HG03025 (cell line): ENCODE results near the gene TCP11.

Experiments
- ATAC-seq: cut with Tn5 transposase; IDR thresholded peaks from one replicate; pipeline ENCODE4 v1.9.1; 2021; ENCODE audit warnings: mild to moderate bottlenecking, moderate library complexity; ENCODE audit not compliant: unreplicated experiment, low FRiP score

TCP11 gene

GRCh38 chr6:35083507-35083906 lies 57.6 kb downstream of the TCP11 start:
- ATAC-seq: no peak

- no peak for ATAC-seq
Observed at GRCh38 chr6:35082733-35083403, 58.3 kb downstream of the TCP11 start.

- ATAC-seq: no peak
Observed at GRCh38 chr6:35082046-35082732, 59.0 kb downstream of the TCP11 start.

- ATAC-seq: no peak
Observed at GRCh38 chr6:35081426-35081851, 59.7 kb downstream of the TCP11 start.

- no peak for ATAC-seq
Observed at GRCh38 chr6:35080821-35081425, 60.2 kb downstream of the TCP11 start.

GRCh38 chr6:35080016-35080680 lies 61.0 kb downstream of the TCP11 start:
- ATAC-seq: no peak

GRCh38 chr6:35079311-35080000 lies 61.7 kb downstream of the TCP11 start:
- no peak for ATAC-seq

- ATAC-seq: no peak
Observed at GRCh38 chr6:35078896-35079295, 62.2 kb downstream of the TCP11 start.

GRCh38 chr6:35078226-35078850 lies 62.8 kb downstream of the TCP11 start:
- ATAC-seq: no peak

GRCh38 chr6:35077713-35078105 lies 63.4 kb downstream of the TCP11 start:
- no peak for ATAC-seq

GRCh38 chr6:35076997-35077712 lies 64.0 kb downstream of the TCP11 start:
- no peak for ATAC-seq

GRCh38 chr6:35073766-35074471 lies 67.2 kb downstream of the TCP11 start:
- no peak for ATAC-seq

- no peak for ATAC-seq
Observed at GRCh38 chr6:35073211-35073610, 67.9 kb downstream of the TCP11 start.

GRCh38 chr6:35072698-35073055 lies 68.5 kb downstream of the TCP11 start:
- ATAC-seq: no peak

GRCh38 chr6:35072051-35072697 lies 69.0 kb downstream of the TCP11 start:
- no peak for ATAC-seq

- no peak for ATAC-seq
Observed at GRCh38 chr6:35071347-35071994, 69.7 kb downstream of the TCP11 start.

- no peak for ATAC-seq
Observed at GRCh38 chr6:35070111-35070510, 71.0 kb downstream of the TCP11 start.

GRCh38 chr6:35069262-35069661 lies 71.9 kb downstream of the TCP11 start:
- ATAC-seq: no peak
